Measurements from ENCODE around the gene METTL21C.

The METTL21C gene

DNA sequence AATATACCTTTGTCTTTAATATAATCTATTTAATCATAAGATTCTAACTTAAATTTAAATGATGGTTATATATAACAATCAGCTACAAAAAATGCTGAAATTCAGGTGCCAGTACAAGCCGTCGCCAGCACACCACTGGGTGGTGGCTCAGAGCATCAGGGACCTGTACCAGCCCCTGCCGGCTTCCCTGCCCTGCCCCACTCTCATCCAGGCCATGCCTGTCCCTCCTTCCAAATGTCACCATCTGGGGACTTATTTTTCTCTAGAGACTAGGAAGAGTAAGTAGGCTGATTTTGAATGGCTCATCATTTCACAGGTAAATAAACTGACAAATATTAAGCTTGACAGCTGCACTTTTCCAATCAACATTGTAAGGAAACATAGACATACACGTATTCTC lies 1.6 kb downstream of the METTL21C start:
- no peak for ATAC-seq
- TF ChIP-seq ARNTL (CRISPR knock-in tag; IDR thresholded peaks at IDR 0.05; ENCODE audit: borderline replicate concordance, low read depth) (no peak), GLIS3 (CRISPR knock-in tag; IDR thresholded peaks at IDR 0.05) (no peak), ZNF8 (CRISPR knock-in tag; IDR thresholded peaks at IDR 0.05) (no peak), ZNF565 (CRISPR knock-in tag; conservative IDR thresholded peaks at IDR 0.05; ENCODE audit: low read depth) (no peak), ZC3H10 (CRISPR knock-in tag; IDR thresholded peaks at IDR 0.05) (no peak), ISL1 (CRISPR knock-in tag; IDR thresholded peaks at IDR 0.05) (no peak), ZNF70 (CRISPR knock-in tag; IDR thresholded peaks at IDR 0.05) (no peak), ZFP30 (CRISPR knock-in tag; IDR thresholded peaks at IDR 0.05) (no peak), ESRRG (CRISPR knock-in tag; IDR thresholded peaks at IDR 0.05) (no peak), CSDC2 (CRISPR knock-in tag; IDR thresholded peaks at IDR 0.05) (no peak), SNAI2 (CRISPR knock-in tag; IDR thresholded peaks at IDR 0.05) (no peak), PPARA (CRISPR knock-in tag; IDR thresholded peaks at IDR 0.05; ENCODE audit: borderline replicate concordance) (no peak), TCF4 (CRISPR knock-in tag; IDR thresholded peaks at IDR 0.05; ENCODE audit: borderline replicate concordance) (no peak), TOX (CRISPR knock-in tag; IDR thresholded peaks at IDR 0.05; ENCODE audit: borderline replicate concordance) (no peak), RARB (CRISPR knock-in tag; IDR thresholded peaks at IDR 0.05) (no peak), ZFP3 (CRISPR knock-in tag; IDR thresholded peaks at IDR 0.05) (no peak)
- TF ChIP-seq, protein P1, sequence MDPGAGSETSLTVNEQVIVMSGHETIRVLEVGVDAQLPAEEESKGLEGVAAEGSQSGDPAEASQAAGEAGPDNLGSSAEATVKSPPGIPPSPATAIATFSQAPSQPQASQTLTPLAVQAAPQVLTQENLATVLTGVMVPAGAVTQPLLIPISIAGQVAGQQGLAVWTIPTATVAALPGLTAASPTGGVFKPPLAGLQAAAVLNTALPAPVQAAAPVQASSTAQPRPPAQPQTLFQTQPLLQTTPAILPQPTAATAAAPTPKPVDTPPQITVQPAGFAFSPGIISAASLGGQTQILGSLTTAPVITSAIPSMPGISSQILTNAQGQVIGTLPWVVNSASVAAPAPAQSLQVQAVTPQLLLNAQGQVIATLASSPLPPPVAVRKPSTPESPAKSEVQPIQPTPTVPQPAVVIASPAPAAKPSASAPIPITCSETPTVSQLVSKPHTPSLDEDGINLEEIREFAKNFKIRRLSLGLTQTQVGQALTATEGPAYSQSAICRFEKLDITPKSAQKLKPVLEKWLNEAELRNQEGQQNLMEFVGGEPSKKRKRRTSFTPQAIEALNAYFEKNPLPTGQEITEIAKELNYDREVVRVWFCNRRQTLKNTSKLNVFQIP (CRISPR knock-in tag; IDR thresholded peaks at IDR 0.05; ENCODE audit: borderline replicate concordance, low read depth): no peak
- TF ChIP-seq, protein P2, sequence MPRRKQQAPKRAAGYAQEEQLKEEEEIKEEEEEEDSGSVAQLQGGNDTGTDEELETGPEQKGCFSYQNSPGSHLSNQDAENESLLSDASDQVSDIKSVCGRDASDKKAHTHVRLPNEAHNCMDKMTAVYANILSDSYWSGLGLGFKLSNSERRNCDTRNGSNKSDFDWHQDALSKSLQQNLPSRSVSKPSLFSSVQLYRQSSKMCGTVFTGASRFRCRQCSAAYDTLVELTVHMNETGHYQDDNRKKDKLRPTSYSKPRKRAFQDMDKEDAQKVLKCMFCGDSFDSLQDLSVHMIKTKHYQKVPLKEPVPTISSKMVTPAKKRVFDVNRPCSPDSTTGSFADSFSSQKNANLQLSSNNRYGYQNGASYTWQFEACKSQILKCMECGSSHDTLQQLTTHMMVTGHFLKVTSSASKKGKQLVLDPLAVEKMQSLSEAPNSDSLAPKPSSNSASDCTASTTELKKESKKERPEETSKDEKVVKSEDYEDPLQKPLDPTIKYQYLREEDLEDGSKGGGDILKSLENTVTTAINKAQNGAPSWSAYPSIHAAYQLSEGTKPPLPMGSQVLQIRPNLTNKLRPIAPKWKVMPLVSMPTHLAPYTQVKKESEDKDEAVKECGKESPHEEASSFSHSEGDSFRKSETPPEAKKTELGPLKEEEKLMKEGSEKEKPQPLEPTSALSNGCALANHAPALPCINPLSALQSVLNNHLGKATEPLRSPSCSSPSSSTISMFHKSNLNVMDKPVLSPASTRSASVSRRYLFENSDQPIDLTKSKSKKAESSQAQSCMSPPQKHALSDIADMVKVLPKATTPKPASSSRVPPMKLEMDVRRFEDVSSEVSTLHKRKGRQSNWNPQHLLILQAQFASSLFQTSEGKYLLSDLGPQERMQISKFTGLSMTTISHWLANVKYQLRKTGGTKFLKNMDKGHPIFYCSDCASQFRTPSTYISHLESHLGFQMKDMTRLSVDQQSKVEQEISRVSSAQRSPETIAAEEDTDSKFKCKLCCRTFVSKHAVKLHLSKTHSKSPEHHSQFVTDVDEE (CRISPR knock-in tag; IDR thresholded peaks at IDR 0.05): no peak
- TF ChIP-seq, protein P3, sequence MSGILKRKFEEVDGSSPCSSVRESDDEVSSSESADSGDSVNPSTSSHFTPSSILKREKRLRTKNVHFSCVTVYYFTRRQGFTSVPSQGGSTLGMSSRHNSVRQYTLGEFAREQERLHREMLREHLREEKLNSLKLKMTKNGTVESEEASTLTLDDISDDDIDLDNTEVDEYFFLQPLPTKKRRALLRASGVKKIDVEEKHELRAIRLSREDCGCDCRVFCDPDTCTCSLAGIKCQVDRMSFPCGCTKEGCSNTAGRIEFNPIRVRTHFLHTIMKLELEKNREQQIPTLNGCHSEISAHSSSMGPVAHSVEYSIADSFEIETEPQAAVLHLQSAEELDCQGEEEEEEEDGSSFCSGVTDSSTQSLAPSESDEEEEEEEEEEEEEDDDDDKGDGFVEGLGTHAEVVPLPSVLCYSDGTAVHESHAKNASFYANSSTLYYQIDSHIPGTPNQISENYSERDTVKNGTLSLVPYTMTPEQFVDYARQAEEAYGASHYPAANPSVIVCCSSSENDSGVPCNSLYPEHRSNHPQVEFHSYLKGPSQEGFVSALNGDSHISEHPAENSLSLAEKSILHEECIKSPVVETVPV (CRISPR knock-in tag; IDR thresholded peaks at IDR 0.05): no peak
- TF ChIP-seq, protein P4, sequence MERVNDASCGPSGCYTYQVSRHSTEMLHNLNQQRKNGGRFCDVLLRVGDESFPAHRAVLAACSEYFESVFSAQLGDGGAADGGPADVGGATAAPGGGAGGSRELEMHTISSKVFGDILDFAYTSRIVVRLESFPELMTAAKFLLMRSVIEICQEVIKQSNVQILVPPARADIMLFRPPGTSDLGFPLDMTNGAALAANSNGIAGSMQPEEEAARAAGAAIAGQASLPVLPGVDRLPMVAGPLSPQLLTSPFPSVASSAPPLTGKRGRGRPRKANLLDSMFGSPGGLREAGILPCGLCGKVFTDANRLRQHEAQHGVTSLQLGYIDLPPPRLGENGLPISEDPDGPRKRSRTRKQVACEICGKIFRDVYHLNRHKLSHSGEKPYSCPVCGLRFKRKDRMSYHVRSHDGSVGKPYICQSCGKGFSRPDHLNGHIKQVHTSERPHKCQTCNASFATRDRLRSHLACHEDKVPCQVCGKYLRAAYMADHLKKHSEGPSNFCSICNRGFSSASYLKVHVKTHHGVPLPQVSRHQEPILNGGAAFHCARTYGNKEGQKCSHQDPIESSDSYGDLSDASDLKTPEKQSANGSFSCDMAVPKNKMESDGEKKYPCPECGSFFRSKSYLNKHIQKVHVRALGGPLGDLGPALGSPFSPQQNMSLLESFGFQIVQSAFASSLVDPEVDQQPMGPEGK (CRISPR knock-in tag; IDR thresholded peaks at IDR 0.05; ENCODE audit: borderline replicate concordance): no peak

DNA sequence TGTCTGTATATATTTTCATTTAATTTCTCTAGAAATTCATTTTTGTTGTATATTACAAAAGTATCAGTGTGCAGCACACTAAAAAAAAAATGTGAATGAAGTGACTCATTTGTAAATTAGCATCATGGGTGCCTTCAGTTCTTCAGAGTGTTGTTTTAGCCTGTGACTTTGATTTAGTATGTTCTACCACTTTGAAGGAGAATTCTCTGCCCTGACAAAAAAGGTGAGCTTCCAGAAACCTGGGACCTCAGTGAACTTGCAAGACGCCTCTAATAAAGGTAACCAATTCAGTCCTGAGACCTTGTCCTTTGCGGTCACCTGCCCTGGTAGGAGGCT lies 2.4 kb downstream of the METTL21C start:
- ATAC-seq: no peak
- TF ChIP-seq, protein P5, sequence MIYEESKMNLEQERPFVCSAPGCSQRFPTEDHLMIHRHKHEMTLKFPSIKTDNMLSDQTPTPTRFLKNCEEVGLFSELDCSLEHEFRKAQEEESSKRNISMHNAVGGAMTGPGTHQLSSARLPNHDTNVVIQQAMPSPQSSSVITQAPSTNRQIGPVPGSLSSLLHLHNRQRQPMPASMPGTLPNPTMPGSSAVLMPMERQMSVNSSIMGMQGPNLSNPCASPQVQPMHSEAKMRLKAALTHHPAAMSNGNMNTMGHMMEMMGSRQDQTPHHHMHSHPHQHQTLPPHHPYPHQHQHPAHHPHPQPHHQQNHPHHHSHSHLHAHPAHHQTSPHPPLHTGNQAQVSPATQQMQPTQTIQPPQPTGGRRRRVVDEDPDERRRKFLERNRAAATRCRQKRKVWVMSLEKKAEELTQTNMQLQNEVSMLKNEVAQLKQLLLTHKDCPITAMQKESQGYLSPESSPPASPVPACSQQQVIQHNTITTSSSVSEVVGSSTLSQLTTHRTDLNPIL (CRISPR knock-in tag; IDR thresholded peaks at IDR 0.05; ENCODE audit: low read depth): no peak
- TF ChIP-seq ZFP3 (CRISPR knock-in tag; IDR thresholded peaks at IDR 0.05): no peak
- no peak for TF ChIP-seq SNAI2 (CRISPR knock-in tag; IDR thresholded peaks at IDR 0.05)
- TF ChIP-seq ZC3H10 (CRISPR knock-in tag; IDR thresholded peaks at IDR 0.05): no peak
- TF ChIP-seq, protein P1 (CRISPR knock-in tag; IDR thresholded peaks at IDR 0.05; ENCODE audit: borderline replicate concordance, low read depth): no peak
- TF ChIP-seq TCF4 (CRISPR knock-in tag; IDR thresholded peaks at IDR 0.05; ENCODE audit: borderline replicate concordance): no peak
- TF ChIP-seq, protein P2 (CRISPR knock-in tag; IDR thresholded peaks at IDR 0.05): no peak
- TF ChIP-seq ZNF70 (CRISPR knock-in tag; IDR thresholded peaks at IDR 0.05): no peak
- TF ChIP-seq ZNF565 (CRISPR knock-in tag; conservative IDR thresholded peaks at IDR 0.05; ENCODE audit: low read depth): no peak
- TF ChIP-seq RARB (CRISPR knock-in tag; IDR thresholded peaks at IDR 0.05): no peak
- TF ChIP-seq ISL1 (CRISPR knock-in tag; IDR thresholded peaks at IDR 0.05): no peak
- TF ChIP-seq PPARA (CRISPR knock-in tag; IDR thresholded peaks at IDR 0.05; ENCODE audit: borderline replicate concordance): no peak
- TF ChIP-seq ARNTL (CRISPR knock-in tag; IDR thresholded peaks at IDR 0.05; ENCODE audit: borderline replicate concordance, low read depth): no peak

All from SK-N-SH treated with all-trans-retinoic acid at 6 μM for 48 hours (cell line).